H1 (cell line): Measurements from ENCODE around the gene ATF7IP. TPM values are rescaled to one million over a fixed set of nuclear protein-coding genes. Genes with fewer than 3 reads are reported as not detected.

Experiments
- CTCF ChIA-PET: fragments of 300-600 bp; sonication (Branson Sonifier 250); formaldehyde crosslinking; loops from one replicate; lab custom pipeline; 2021; ENCODE audit not compliant: partially characterized antibody; lab: Charles Lee
- POLR2A ChIA-PET: fragments of 300-600 bp; sonication (Branson Sonifier 250); formaldehyde crosslinking; loops from one replicate; lab custom pipeline; 2021; ENCODE audit warnings: inconsistent platforms; ENCODE audit not compliant: partially characterized antibody; lab: Charles Lee
- DNase-seq, 2 experiments: peaks; one replicate each; pipeline versions ENCODE4 v3.0.0 to v3.0.0-alpha.2; 2010 to 2022; ENCODE audit warnings: low spot score in 2 of 2, low read depth in 1 of 2, mixed read lengths in 1 of 2
- FAIRE-seq: peaks from 2 replicates; lab custom pipeline; 2011; peaks lifted over from hg19 to GRCh38; lab: Jason Lieb, UNC
- H2AFZ ChIP-seq: 2 replicates; pipeline ENCODE4 v1.8.1; 2012; ENCODE audit warnings: low read length, inconsistent platforms
- H2AK5ac ChIP-seq: 2 replicates; pipeline ENCODE4 v1.6.1; 2013; ENCODE audit warnings: low read depth, low read length
- H2BK120ac ChIP-seq: replicated peaks from 2 replicates; pipeline ENCODE3; 2013; ENCODE audit warnings: low read depth, low read length, inconsistent platforms
- H2BK12ac ChIP-seq: 2 replicates; pipeline ENCODE4 v1.6.1; 2013; ENCODE audit warnings: low read depth, low read length
- H2BK15ac ChIP-seq: 2 replicates; pipeline ENCODE4 v1.6.1; 2013; ENCODE audit warnings: low read length
- H2BK20ac ChIP-seq: 2 replicates; pipeline ENCODE4 v1.6.1; 2013; ENCODE audit warnings: low read length
- H2BK5ac ChIP-seq: 2 replicates; pipeline ENCODE4 v1.6.1; 2013; ENCODE audit warnings: low read depth, low read length
- H3K14ac ChIP-seq: 2 replicates; pipeline ENCODE4 v1.6.1; 2013; ENCODE audit warnings: inconsistent platforms; ENCODE audit not compliant: insufficient read length
- H3K18ac ChIP-seq: 2 replicates; pipeline ENCODE4 v1.6.1; 2013; ENCODE audit warnings: low read length; ENCODE audit errors: extremely low read depth
- H3K23ac ChIP-seq: 2 replicates; pipeline ENCODE4 v1.6.1; 2013; ENCODE audit warnings: inconsistent platforms; ENCODE audit not compliant: insufficient read length
- H3K23me2 ChIP-seq: 2 replicates; pipeline ENCODE4 v1.6.1; 2013; ENCODE audit warnings: low read depth, low read length
- H3K27ac ChIP-seq: 2 replicates; pipeline ENCODE4 v1.6.1; 2011; ENCODE audit warnings: low read depth, low read length, inconsistent platforms
- H3K27me3 ChIP-seq, 4 experiments: replicated peaks in 1 of 4; 1 replicate in 1 of 4; 2 replicates in 3 of 4; pipeline versions ENCODE4 v1.6.1 to v1.8.1; 2011 to 2013; ENCODE audit warnings: low read length in 3 of 4, mild to moderate bottlenecking in 3 of 4, inconsistent platforms in 2 of 4, mixed read lengths in 2 of 4, moderate library complexity in 1 of 4; ENCODE audit not compliant: control insufficient read depth in 3 of 4, insufficient read depth in 3 of 4; ENCODE audit errors: extremely low read depth in 1 of 4
- H3K36me3 ChIP-seq, 4 experiments: 2 replicates each; pipeline versions ENCODE4 v1.6.1 to v1.8.1; 2011 to 2013; ENCODE audit warnings: mild to moderate bottlenecking in 4 of 4, low read length in 3 of 4, moderate library complexity in 2 of 4, control low read depth in 1 of 4, inconsistent platforms in 1 of 4; ENCODE audit not compliant: insufficient read depth in 4 of 4, control insufficient read depth in 2 of 4
- H3K4ac ChIP-seq: replicated peaks from 2 replicates; pipeline ENCODE3; 2013; ENCODE audit warnings: low read length, low read depth, mixed read lengths, inconsistent platforms; ENCODE audit not compliant: insufficient read length
- H3K4me1 ChIP-seq, 4 experiments: replicated peaks in 1 of 4; 1 replicate in 1 of 4; 2 replicates in 3 of 4; pipeline versions ENCODE4 v1.6.1 to v1.8.1; 2011 to 2013; ENCODE audit warnings: low read length in 3 of 4, inconsistent platforms in 2 of 4, mixed read lengths in 1 of 4; ENCODE audit not compliant: insufficient read depth in 4 of 4, control insufficient read depth in 3 of 4
- H3K4me2 ChIP-seq, 2 experiments: 2 replicates each; pipeline versions ENCODE4 v1.6.1 to v1.8.1; 2011 to 2013; ENCODE audit warnings: low read depth in 2 of 2, low read length in 2 of 2, control low read depth in 1 of 2, inconsistent platforms in 1 of 2, mild to moderate bottlenecking in 1 of 2; ENCODE audit not compliant: insufficient read depth in 1 of 2
- H3K4me3 ChIP-seq, 4 experiments: fragments of 200-600, 300-600 bp in 1 of 4; sonication (generic), shearing (Covaris generic), sonication (Bioruptor Twin) in 1 of 4; 2 replicates each; pipeline versions ENCODE4 v1.5.1 to v1.8.1; 2011 to 2016; ENCODE audit warnings: low read length in 4 of 4, low read depth in 3 of 4, control low read depth in 2 of 4, inconsistent platforms in 2 of 4, mild to moderate bottlenecking in 2 of 4, mixed read lengths in 1 of 4, moderate library complexity in 1 of 4; ENCODE audit not compliant: insufficient read depth in 2 of 4; ENCODE audit errors: extremely low read depth in 1 of 4
- H3K56ac ChIP-seq: replicated peaks from 2 replicates; pipeline ENCODE3; 2013; ENCODE audit warnings: low read depth, mild to moderate bottlenecking, mixed read lengths, low read length, inconsistent platforms; ENCODE audit not compliant: insufficient read length
- H3K79me1 ChIP-seq: 2 replicates; pipeline ENCODE4 v1.6.1; 2013; ENCODE audit warnings: low read depth, low read length, control low read depth
- H3K79me2 ChIP-seq, 2 experiments: 2 replicates each; pipeline versions ENCODE4 v1.6.1 to v1.8.1; 2012 to 2013; ENCODE audit warnings: low read length in 2 of 2, mild to moderate bottlenecking in 2 of 2, inconsistent platforms in 1 of 2; ENCODE audit not compliant: insufficient read depth in 2 of 2, control insufficient read depth in 1 of 2
- H3K9ac ChIP-seq, 4 experiments: replicated peaks in 1 of 4; 1 replicate in 1 of 4; 2 replicates in 3 of 4; pipeline versions ENCODE4 v1.6.1 to v1.8.1; 2011 to 2013; ENCODE audit warnings: low read depth in 3 of 4, low read length in 3 of 4, control low read depth in 2 of 4, mild to moderate bottlenecking in 2 of 4, moderate library complexity in 2 of 4, inconsistent platforms in 1 of 4; ENCODE audit errors: extremely low read depth in 1 of 4
- H3K9me3 ChIP-seq, 2 experiments: 2 replicates each; pipeline versions ENCODE4 v1.6.1 to v1.8.1; 2012 to 2013; ENCODE audit warnings: mild to moderate bottlenecking in 2 of 2, moderate library complexity in 2 of 2, control low read depth in 1 of 2, inconsistent platforms in 1 of 2, low read depth in 1 of 2, low read length in 1 of 2, mixed read lengths in 1 of 2; ENCODE audit not compliant: insufficient read depth in 2 of 2
- H4K20me1 ChIP-seq, 2 experiments: replicated peaks in 1 of 2; 2 replicates each; pipeline versions ENCODE3 to v1.8.1; 2011 to 2013; ENCODE audit warnings: inconsistent platforms in 2 of 2, low read length in 2 of 2, mild to moderate bottlenecking in 1 of 2; ENCODE audit not compliant: insufficient read depth in 2 of 2, control insufficient read depth in 1 of 2
- H4K5ac ChIP-seq: 2 replicates; pipeline ENCODE4 v1.6.1; 2013; ENCODE audit warnings: low read length, low read depth, mixed read lengths, inconsistent platforms; ENCODE audit not compliant: insufficient read length
- H4K8ac ChIP-seq: 2 replicates; pipeline ENCODE4 v1.8.0; 2013; ENCODE audit warnings: mild to moderate bottlenecking, moderate library complexity, low read length, inconsistent platforms; ENCODE audit not compliant: insufficient read depth; ENCODE audit errors: extremely low read depth
- H4K91ac ChIP-seq: replicated peaks from 2 replicates; pipeline ENCODE3; 2013; ENCODE audit warnings: low read length, mixed read lengths, inconsistent platforms; ENCODE audit not compliant: insufficient read length
- CTBP2 ChIP-seq: IDR thresholded peaks from 2 replicates; pipeline ENCODE4 v1.7.0; 2011; ENCODE audit warnings: borderline replicate concordance, mild to moderate bottlenecking, moderate library complexity, mixed read lengths, low read length; ENCODE audit not compliant: insufficient read depth, insufficient read length
- EGR1 ChIP-seq: IDR thresholded peaks from 2 replicates; pipeline ENCODE4 v1.6.1; 2011; ENCODE audit warnings: low read depth, low read length, borderline replicate concordance
- SAP30 ChIP-seq: fragments of 300-600 bp; sonication (generic); IDR thresholded peaks from 2 replicates; pipeline ENCODE4 v1.7.1; 2012; ENCODE audit warnings: low read length, moderate library complexity, mild to moderate bottlenecking, inconsistent platforms; ENCODE audit not compliant: insufficient read depth, insufficient replicate concordance
- WGBS, 2 experiments: shearing (Covaris generic) in 1 of 2; methylation state at CpG; one replicate each; pipeline versions ENCODE4 v1.1.6 to v1.1.7; 2013 to 2015; ENCODE audit warnings: low lambda C conversion rate in 2 of 2, mixed read lengths in 2 of 2, inconsistent platforms in 1 of 2, low coverage in 1 of 2, missing lambda C conversion rate in 1 of 2; ENCODE audit not compliant: insufficient replicate concordance in 2 of 2, insufficient coverage in 1 of 2, insufficient read length in 1 of 2; ENCODE audit errors: extremely low coverage in 1 of 2, missing lambda C conversion rate in 1 of 2; 5-methylcytosine and 5-hydroxymethylcytosine counted together
- polyA plus RNA-seq, 7 experiments: library from polyadenylated mRNA; depleted of rRNA in 3 of 7; stranded (reverse) in 5 of 7; unstranded in 2 of 7; fragments of >200 nt in 5 of 7; fragments of 200-250 nt in 2 of 7; gene quantifications; 1 replicate in 5 of 7; 2 replicates in 1 of 7; 4 replicates in 1 of 7; pipeline versions ENCODE4 v1.2.1 to v1.2.3, GENCODE V29; 2011 to 2013; ENCODE audit warnings: missing spikeins in 2 of 7, mixed read lengths in 2 of 7
- total RNA-seq: library from RNA; stranded (reverse); fragmentation: NEBNext Ultra II Directional; extraction: Animal tissue kit (Norgen Biotek cat#: 25700); gene quantifications from 2 replicates; pipeline ENCODE4 v1.2.1, GENCODE V29; 2021

The ATF7IP gene
- total and polyA plus RNA-seq, 2 of the 8 experiments (the other 6 are each of a cell fraction or from before 2014, with no cell fraction given) = 34.2 to 148 TPM

DNA sequence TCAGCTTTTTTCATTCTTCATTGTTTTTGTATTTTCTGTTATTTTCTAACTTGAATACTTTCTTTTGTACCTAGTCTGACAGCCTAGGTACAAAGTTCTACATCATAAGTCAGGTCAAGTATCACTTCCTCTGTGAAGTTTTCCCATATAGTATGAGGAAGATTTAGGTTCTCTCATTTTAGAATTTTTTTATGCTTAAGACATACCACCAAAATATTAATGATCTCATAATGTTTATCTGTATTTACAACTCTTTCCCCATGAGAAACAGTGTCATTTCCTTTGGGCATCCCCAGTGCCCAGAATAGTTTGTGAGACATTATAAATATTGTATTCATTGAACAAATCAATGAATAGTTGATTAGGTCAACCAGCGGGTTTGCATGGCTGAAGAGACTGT, 3.1 kb upstream of the ATF7IP start:
- Histone ChIP-seq H3K23ac (no peak overlapping the region), H3K9me3 (no peaks in the 10 kb centered on the region), H2AFZ (no peak overlapping the region), H3K79me2 (peaks cover 5 to 15% of the 10 kb centered on the region in 2 experiments; a peak in 3 of 4 replicates), H4K8ac (no peak overlapping the region), H3K36me3 (no peaks in the 10 kb centered on the region), H3K23me2 (no peaks in the 10 kb centered on the region), H2BK20ac (no peak overlapping the region), H3K4me2 (no peak overlapping the region), H2AK5ac (no peak overlapping the region), H3K9ac (no peak overlapping the region), H4K91ac (no peak overlapping the region), H4K5ac (no peak overlapping the region), H3K14ac (no peak overlapping the region), H3K27ac (no peak overlapping the region), H3K4me3 (no peak overlapping the region), H3K4ac (no peak overlapping the region), H2BK12ac (no peak overlapping the region), H2BK120ac (no peak overlapping the region), H4K20me1 (no peaks in the 10 kb centered on the region), H3K56ac (no peak overlapping the region), H3K79me1 (no peaks in the 10 kb centered on the region), H3K27me3 (no peaks in the 10 kb centered on the region), H3K18ac (no peak overlapping the region), H3K4me1 (no peaks in the 10 kb centered on the region), H2BK15ac (no peak overlapping the region), H2BK5ac (no peak overlapping the region)
- no peak for FAIRE-seq
- DNase-seq = no peak
- WGBS, 2 experiments = 95% methylated on average over 1 of the region's 1 CpG; no CpG with 5 or more reads in 1 of the 2 experiments
- ChIA-PET CTCF (no interaction called here), POLR2A (interaction anchor here (0.6 kb wide), 1 partner anchor 8 kb away, joined by 3 read pairs; no protein-coding TSS in a partner anchor)
- TF ChIP-seq EGR1 = no peak
- TF ChIP-seq CTBP2 = no peak
- TF ChIP-seq SAP30 = no peak
